Neuronal stem cell (in vitro differentiated cells): ENCODE measurements around the gene USF2.

ENCODE experiments used
- DNase-seq: peaks from one replicate; pipeline ENCODE4 v3.0.0-alpha.2; 2013; ENCODE audit warnings: low spot score
- H2AFZ ChIP-seq: one replicate; pipeline ENCODE4 v1.6.1; 2013; ENCODE audit warnings: mild to moderate bottlenecking, low read length, inconsistent platforms
- H2AK5ac ChIP-seq: 2 replicates; pipeline ENCODE4 v1.6.1; 2013; ENCODE audit warnings: low read depth, mild to moderate bottlenecking, inconsistent platforms, low read length, moderate library complexity, mixed read lengths
- H2BK120ac ChIP-seq: 2 replicates; pipeline ENCODE4 v1.6.1; 2013; ENCODE audit warnings: low read depth, mild to moderate bottlenecking, inconsistent platforms, low read length, moderate library complexity, mixed read lengths
- H2BK12ac ChIP-seq: one replicate; pipeline ENCODE4 v1.6.1; 2013; ENCODE audit warnings: low read length, inconsistent platforms
- H2BK15ac ChIP-seq: 2 replicates; pipeline ENCODE4 v1.6.1; 2013; ENCODE audit warnings: mild to moderate bottlenecking, low read length, inconsistent platforms, mixed read lengths
- H2BK5ac ChIP-seq: one replicate; pipeline ENCODE4 v1.6.1; 2013; ENCODE audit warnings: inconsistent platforms, mild to moderate bottlenecking, low read length, moderate library complexity
- H3K14ac ChIP-seq: one replicate; pipeline ENCODE4 v1.6.1; 2013; ENCODE audit warnings: low read length, inconsistent platforms
- H3K18ac ChIP-seq: 2 replicates; pipeline ENCODE4 v1.6.1; 2013; ENCODE audit warnings: low read length, inconsistent platforms
- H3K23ac ChIP-seq: 2 replicates; pipeline ENCODE4 v1.6.1; 2013; ENCODE audit warnings: low read depth, mild to moderate bottlenecking, mixed read lengths, low read length, inconsistent platforms; ENCODE audit not compliant: poor library complexity
- H3K27ac ChIP-seq: replicated peaks from 3 replicates; pipeline ENCODE4 v1.5.1; 2013; ENCODE audit warnings: low read length, inconsistent platforms
- H3K27me3 ChIP-seq, 3 experiments: 2 replicates each; pipeline ENCODE4 v1.6.1; 2013; ENCODE audit warnings: low read length in 3 of 3, mild to moderate bottlenecking in 2 of 3, inconsistent platforms in 1 of 3, low read depth in 1 of 3, mixed read lengths in 1 of 3, moderate library complexity in 1 of 3; ENCODE audit not compliant: control insufficient read depth in 3 of 3, insufficient read depth in 3 of 3
- H3K36me3 ChIP-seq, 2 donors: replicated peaks in 1 of 2; 2 replicates each; pipeline ENCODE4 v1.6.1; 2013; ENCODE audit warnings: low read length in 2 of 2; ENCODE audit not compliant: control insufficient read depth in 2 of 2, insufficient read depth in 2 of 2
- H3K4ac ChIP-seq: 2 replicates; pipeline ENCODE4 v1.6.1; 2013; ENCODE audit warnings: inconsistent platforms, mild to moderate bottlenecking, low read length, moderate library complexity
- H3K4me1 ChIP-seq, 2 donors: 1 replicate in 1 of 2; 2 replicates in 1 of 2; pipeline ENCODE4 v1.6.1; 2013; ENCODE audit warnings: low read length in 2 of 2, low read depth in 1 of 2; ENCODE audit not compliant: control insufficient read depth in 2 of 2, insufficient read depth in 1 of 2
- H3K4me2 ChIP-seq: one replicate; pipeline ENCODE4 v1.6.1; 2013; ENCODE audit warnings: mild to moderate bottlenecking, low read length, inconsistent platforms; ENCODE audit not compliant: insufficient read depth, poor library complexity, severe bottlenecking
- H3K4me3 ChIP-seq, 2 donors: 2 replicates each; pipeline ENCODE4 v1.5.1; 2013; ENCODE audit warnings: low read length in 2 of 2, mild to moderate bottlenecking in 2 of 2, inconsistent platforms in 1 of 2, moderate library complexity in 1 of 2
- H3K79me1 ChIP-seq: one replicate; pipeline ENCODE4 v1.6.1; 2013; ENCODE audit warnings: low read depth, mild to moderate bottlenecking, inconsistent platforms, low read length, moderate library complexity
- H3K9ac ChIP-seq: one replicate; pipeline ENCODE4 v1.6.1; 2013; ENCODE audit warnings: mild to moderate bottlenecking, low read depth, low read length, inconsistent platforms; ENCODE audit not compliant: poor library complexity
- H3K9me3 ChIP-seq, 2 donors: replicated peaks in 1 of 2; 2 replicates each; pipeline versions ENCODE3 to v1.6.1; 2013; ENCODE audit warnings: low read length in 2 of 2, mild to moderate bottlenecking in 2 of 2, inconsistent platforms in 1 of 2, low read depth in 1 of 2, mixed read lengths in 1 of 2, moderate library complexity in 1 of 2; ENCODE audit not compliant: control insufficient read depth in 2 of 2, insufficient read depth in 1 of 2
- H4K8ac ChIP-seq: one replicate; pipeline ENCODE4 v1.6.1; 2013; ENCODE audit warnings: low read depth, mild to moderate bottlenecking, inconsistent platforms, low read length, moderate library complexity
- H4K91ac ChIP-seq: one replicate; pipeline ENCODE4 v1.6.1; 2013; ENCODE audit warnings: low read length, low read depth, mild to moderate bottlenecking, inconsistent platforms; ENCODE audit not compliant: poor library complexity
- whole genome bisulfite sequencing, 2 donors: extraction: QIAGEN DNeasy Blood & Tissue Kit; methylation state at CpG; one replicate each; pipeline ENCODE4 v1.1.7; 2013; ENCODE audit warnings: missing lambda C conversion rate in 2 of 2, mixed read lengths in 1 of 2; ENCODE audit not compliant: insufficient read length in 2 of 2, insufficient replicate concordance in 1 of 2; ENCODE audit errors: extremely low coverage in 2 of 2; 5-methylcytosine and 5-hydroxymethylcytosine counted together

The USF2 gene

GRCh38 chr19:35318679-35319448 lies 50.1 kb downstream of the USF2 start:
- Histone ChIP-seq H2BK5ac (no peak overlapping the region), H3K4me1 (no peaks in the 10 kb centered on the region), H2BK15ac (no peak overlapping the region), H3K27me3 (no peaks in the 10 kb centered on the region), H2BK12ac (no peak overlapping the region), H3K18ac (peak overlapping the region; percentile 80), H3K9me3 (peaks cover 2 to 3% of the 10 kb centered on the region in 2 donors), H3K79me1 (no peaks in the 10 kb centered on the region), H3K9ac (no peak overlapping the region), H2BK120ac (no peak overlapping the region), H3K4me3 (no peak overlapping the region), H3K4ac (no peak overlapping the region), H3K4me2 (no peak overlapping the region), H2AK5ac (peak overlapping the region; percentile 68), H2AFZ (peak overlapping the region; percentile 40), H3K36me3 (no peaks in the 10 kb centered on the region), H3K23ac (peak overlapping the region; percentile 85), H4K91ac (no peak overlapping the region), H3K14ac (peak overlapping the region; percentile 47), H4K8ac (no peak overlapping the region), H3K27ac (no peak overlapping the region)
- no CpG with 5 or more reads among the region's 16 CpGs for WGBS, 2 donors
- DNase-seq = no peak

GRCh38 chr19:35320065-35320713 lies 51.4 kb downstream of the USF2 start:
- Histone ChIP-seq H3K9me3 (peaks cover 2 to 3% of the 10 kb centered on the region in 2 donors), H3K27me3 (no peaks in the 10 kb centered on the region), H3K4me2 (no peak overlapping the region), H2AK5ac (no peak overlapping the region), H3K4me1 (no peaks in the 10 kb centered on the region), H3K23ac (no peak overlapping the region), H4K8ac (no peak overlapping the region), H2BK12ac (no peak overlapping the region), H2BK5ac (no peak overlapping the region), H3K36me3 (no peaks in the 10 kb centered on the region), H3K14ac (no peak overlapping the region), H3K18ac (no peak overlapping the region), H3K27ac (no peak overlapping the region), H2BK120ac (no peak overlapping the region), H3K9ac (no peak overlapping the region), H4K91ac (no peak overlapping the region), H3K4ac (no peak overlapping the region), H2BK15ac (no peak overlapping the region), H2AFZ (no peak overlapping the region), H3K79me1 (no peaks in the 10 kb centered on the region), H3K4me3 (no peak overlapping the region)
- no peak for DNase-seq
- no CpG with 5 or more reads among the region's 12 CpGs for WGBS, 2 donors

- no peaks in the 10 kb centered on the region for H3K27me3 ChIP-seq
- no peak overlapping the region for H2AFZ ChIP-seq
- no peak overlapping the region for H4K8ac ChIP-seq
- no peak overlapping the region for H2AK5ac ChIP-seq
- H3K27ac ChIP-seq = no peak overlapping the region
- no peaks in the 10 kb centered on the region for H3K4me1 ChIP-seq
- H3K79me1 ChIP-seq = no peaks in the 10 kb centered on the region
- H2BK120ac ChIP-seq = no peak overlapping the region
- DNase-seq = no peak
- no peak overlapping the region for H3K4ac ChIP-seq
- H3K9ac ChIP-seq = no peak overlapping the region
- peaks cover 2 to 3% of the 10 kb centered on the region in 2 donors for H3K9me3 ChIP-seq
- H3K18ac ChIP-seq = no peak overlapping the region
- WGBS, 2 donors = no CpG with 5 or more reads among the region's 2 CpGs
- H3K36me3 ChIP-seq = no peaks in the 10 kb centered on the region
- H2BK5ac ChIP-seq = no peak overlapping the region
- no peak overlapping the region for H2BK15ac ChIP-seq
- no peak overlapping the region for H4K91ac ChIP-seq
- no peak overlapping the region for H3K4me3 ChIP-seq
- no peak overlapping the region for H3K4me2 ChIP-seq
- H3K14ac ChIP-seq = no peak overlapping the region
- H3K23ac ChIP-seq = no peak overlapping the region
- no peak overlapping the region for H2BK12ac ChIP-seq
These were observed 52.5 kb downstream of the USF2 start for GRCh38 chr19:35321291-35321690.

GRCh38 chr19:35322014-35322413 lies 53.3 kb downstream of the USF2 start:
- Histone ChIP-seq H3K14ac (no peak overlapping the region), H2BK15ac (no peak overlapping the region), H4K8ac (no peak overlapping the region), H3K79me1 (no peaks in the 10 kb centered on the region), H3K4ac (no peak overlapping the region), H3K27me3 (no peaks in the 10 kb centered on the region), H3K27ac (no peak overlapping the region), H2BK5ac (no peak overlapping the region), H3K4me2 (no peak overlapping the region), H3K23ac (no peak overlapping the region), H2AK5ac (no peak overlapping the region), H2BK12ac (no peak overlapping the region), H4K91ac (no peak overlapping the region), H3K9ac (no peak overlapping the region), H3K4me3 (no peak overlapping the region), H3K36me3 (no peaks in the 10 kb centered on the region), H2BK120ac (no peak overlapping the region), H2AFZ (no peak overlapping the region), H3K9me3 (peaks cover 2 to 3% of the 10 kb centered on the region in 2 donors), H3K4me1 (no peaks in the 10 kb centered on the region), H3K18ac (no peak overlapping the region)
- WGBS, 2 donors = no CpG with 5 or more reads among the region's 9 CpGs
- DNase-seq = no peak
